IPS DF 6.9 (cell line): ENCODE results near the gene GEMIN7.

Source experiments
- DNase-seq: peaks from one replicate; pipeline ENCODE4 v3.0.0-alpha.2; 2013; ENCODE audit warnings: low read depth, low spot score
- H3K27ac ChIP-seq: one replicate; pipeline ENCODE4 v1.5.1; 2013; ENCODE audit warnings: low read length, control low read depth
- H3K27me3 ChIP-seq: 2 replicates; pipeline ENCODE4 v1.6.1; 2013; ENCODE audit warnings: mild to moderate bottlenecking, low read length; ENCODE audit not compliant: control insufficient read depth, insufficient read depth
- H3K36me3 ChIP-seq: 2 replicates; pipeline ENCODE4 v1.6.1; 2013; ENCODE audit warnings: low read length; ENCODE audit not compliant: control insufficient read depth, insufficient read depth
- H3K4me1 ChIP-seq: 2 replicates; pipeline ENCODE4 v1.6.1; 2013; ENCODE audit warnings: low read length; ENCODE audit not compliant: control insufficient read depth, insufficient read depth
- H3K4me3 ChIP-seq: 2 replicates; pipeline ENCODE4 v1.5.1; 2013; ENCODE audit warnings: mild to moderate bottlenecking, low read length
- H3K9me3 ChIP-seq: 2 replicates; pipeline ENCODE4 v1.6.1; 2013; ENCODE audit warnings: low read length, inconsistent platforms; ENCODE audit not compliant: control insufficient read depth, insufficient read depth
- WGBS: extraction: QIAGEN DNeasy Blood & Tissue Kit; methylation state at CpG from one replicate; pipeline ENCODE4 v1.1.7; 2013; ENCODE audit warnings: mixed read lengths, missing lambda C conversion rate; ENCODE audit not compliant: insufficient read length, insufficient coverage; 5-methylcytosine and 5-hydroxymethylcytosine counted together

GEMIN7 gene

DNA sequence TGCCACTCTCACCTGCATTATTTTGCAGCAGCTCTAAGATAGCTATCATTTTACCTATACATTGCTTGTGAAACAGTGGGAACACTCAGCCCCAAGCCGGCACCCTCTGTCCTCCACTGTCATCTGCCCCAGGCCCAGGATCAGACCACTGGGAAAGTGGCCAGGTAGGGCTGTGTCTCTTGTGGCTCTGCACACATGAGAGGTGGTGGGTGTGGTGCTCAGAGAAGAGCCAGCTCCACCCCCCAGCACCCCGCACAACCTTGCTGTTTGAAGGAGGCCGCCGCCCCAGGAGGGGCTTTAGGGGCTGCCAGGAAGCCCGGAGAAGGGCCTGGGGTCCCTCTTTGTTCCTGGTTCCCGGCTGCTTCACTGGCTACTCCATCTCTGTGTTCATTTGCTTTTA is 40.5 kb downstream of the GEMIN7 start:
- no CpG with 5 or more reads among the region's 6 CpGs for WGBS
- DNase-seq, result no peak
- Histone ChIP-seq H3K4me1 (no peaks in the 10 kb centered on the region; the same call in 1 of the 2 replicates), H3K9me3 (no peaks in the 10 kb centered on the region), H3K27me3 (no peaks in the 10 kb centered on the region), H3K27ac (no peak overlapping the region), H3K36me3 (no peaks in the 10 kb centered on the region), H3K4me3 (no peak overlapping the region)

- Histone ChIP-seq H3K36me3 (no peaks in the 10 kb centered on the region), H3K27me3 (no peaks in the 10 kb centered on the region), H3K4me1 (peaks cover 1% of the 10 kb centered on the region; the same call in 1 of the 2 replicates), H3K4me3 (no peak overlapping the region), H3K9me3 (no peaks in the 10 kb centered on the region), H3K27ac (no peak overlapping the region)
- no CpG with 5 or more reads among the region's 11 CpGs for WGBS
- no peak for DNase-seq
Measured at GRCh38 chr19:45121827-45122345, 42.8 kb downstream of the GEMIN7 start.

DNA sequence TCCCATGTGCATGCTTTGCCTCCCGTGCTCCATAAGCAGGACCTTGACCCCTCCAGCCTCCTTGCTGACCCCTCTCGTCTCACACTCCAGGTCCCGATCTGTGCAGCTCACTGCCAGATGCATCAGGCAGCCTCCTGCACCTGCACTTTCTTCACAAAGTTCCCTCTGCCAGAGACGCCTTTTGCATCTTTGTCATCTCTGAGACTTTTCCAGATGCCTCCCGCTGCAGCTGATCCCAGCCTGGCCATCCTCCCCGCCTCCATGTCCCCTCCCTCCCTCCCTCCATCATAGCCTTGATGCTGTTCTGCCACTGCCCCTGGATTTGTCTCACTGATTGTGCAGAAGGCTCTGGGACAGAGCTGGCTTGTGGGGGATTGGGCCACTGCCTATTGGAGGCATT is 43.8 kb downstream of the GEMIN7 start:
- H3K9me3 ChIP-seq, result no peaks in the 10 kb centered on the region
- H3K27me3 ChIP-seq, result no peaks in the 10 kb centered on the region
- H3K4me3 ChIP-seq, result no peak overlapping the region
- no peak overlapping the region for H3K27ac ChIP-seq
- H3K4me1 ChIP-seq, result peaks cover 1% of the 10 kb centered on the region; the same call in 1 of the 2 replicates
- H3K36me3 ChIP-seq, result no peaks in the 10 kb centered on the region
- no CpG with 5 or more reads among the region's 6 CpGs for WGBS
- DNase-seq, result no peak

- Histone ChIP-seq H3K9me3 (no peaks in the 10 kb centered on the region), H3K36me3 (no peaks in the 10 kb centered on the region), H3K4me3 (no peak overlapping the region), H3K27ac (no peak overlapping the region), H3K4me1 (peaks cover 1% of the 10 kb centered on the region; the same call in 1 of the 2 replicates), H3K27me3 (no peaks in the 10 kb centered on the region)
- no peak for DNase-seq
- WGBS, result no CpG with 5 or more reads among the region's 9 CpGs
Measured at GRCh38 chr19:45123440-45123850, 44.4 kb downstream of the GEMIN7 start.

DNA sequence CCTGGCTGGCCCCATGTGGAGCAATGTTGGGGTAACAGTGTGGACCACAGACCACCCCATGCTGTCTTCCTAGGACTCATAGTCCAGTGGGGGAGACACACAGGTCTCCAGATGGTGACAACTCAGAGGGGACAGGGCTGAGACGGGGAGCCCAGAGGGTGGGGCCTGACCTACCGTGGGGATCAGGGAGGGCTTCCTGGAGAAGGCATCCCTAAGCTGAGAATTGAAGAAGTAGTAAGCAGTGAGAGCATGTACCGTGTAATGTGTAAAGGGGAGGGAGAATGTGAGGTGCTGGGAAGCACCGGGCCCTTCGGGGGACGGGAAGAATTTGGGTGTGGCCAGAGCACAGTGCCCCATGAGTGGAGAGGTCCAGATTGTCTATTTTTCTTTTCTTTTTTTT is 45.0 kb downstream of the GEMIN7 start:
- WGBS, result no CpG with 5 or more reads among the region's 6 CpGs
- H3K4me1 ChIP-seq, result peaks cover 1% of the 10 kb centered on the region; the same call in 1 of the 2 replicates
- DNase-seq, result no peak
- H3K4me3 ChIP-seq, result no peak overlapping the region
- no peak overlapping the region for H3K27ac ChIP-seq
- no peaks in the 10 kb centered on the region for H3K36me3 ChIP-seq
- H3K9me3 ChIP-seq, result no peaks in the 10 kb centered on the region
- no peaks in the 10 kb centered on the region for H3K27me3 ChIP-seq

GRCh38 chr19:45125360-45125759 is 46.3 kb downstream of the GEMIN7 start:
- no peak overlapping the region for H3K27ac ChIP-seq
- no peaks in the 10 kb centered on the region for H3K9me3 ChIP-seq
- H3K4me1 ChIP-seq, result peaks cover 3% of the 10 kb centered on the region; the same call in 1 of the 2 replicates
- H3K36me3 ChIP-seq, result no peaks in the 10 kb centered on the region
- no peak overlapping the region for H3K4me3 ChIP-seq
- no CpG with 5 or more reads among the region's 9 CpGs for WGBS
- no peak for DNase-seq
- H3K27me3 ChIP-seq, result no peaks in the 10 kb centered on the region

- no peaks in the 10 kb centered on the region for H3K27me3 ChIP-seq
- no peaks in the 10 kb centered on the region for H3K36me3 ChIP-seq
- no CpG with 5 or more reads among the region's 12 CpGs for WGBS
Measured at GRCh38 chr19:45125975-45126493, 47.0 kb downstream of the GEMIN7 start.

DNA sequence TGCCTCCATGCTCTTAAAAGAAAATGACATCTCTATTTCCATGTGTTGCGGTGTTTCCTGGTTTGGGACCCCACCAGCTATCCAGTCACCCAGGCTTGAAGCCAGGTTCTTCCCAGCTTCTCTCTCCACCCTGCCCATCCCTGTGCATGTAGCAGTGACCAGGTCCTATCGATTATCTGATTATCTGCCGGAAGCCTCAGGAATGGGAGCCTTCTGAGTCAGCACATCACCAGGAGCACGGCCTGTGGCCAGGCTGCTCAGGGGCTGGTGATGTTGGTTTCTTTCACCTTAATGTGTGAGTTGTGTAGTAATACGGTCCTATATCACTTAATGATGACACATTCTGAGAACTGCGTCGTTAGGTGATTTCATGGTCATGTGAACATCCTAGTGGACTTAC is 47.6 kb downstream of the GEMIN7 start:
- no peak for DNase-seq
- Histone ChIP-seq H3K27ac (no peak overlapping the region), H3K9me3 (no peaks in the 10 kb centered on the region), H3K36me3 (no peaks in the 10 kb centered on the region), H3K4me3 (no peak overlapping the region), H3K4me1 (peaks cover 6% of the 10 kb centered on the region), H3K27me3 (no peaks in the 10 kb centered on the region)
- no CpG with 5 or more reads among the region's 7 CpGs for WGBS

More at GRCh38 chr19:45125975-45126493, 47.0 kb downstream of the GEMIN7 start:
- peaks cover 6% of the 10 kb centered on the region for H3K4me1 ChIP-seq
- peak; percentile 57 for DNase-seq
- H3K4me3 ChIP-seq, result no peak overlapping the region
- H3K9me3 ChIP-seq, result no peaks in the 10 kb centered on the region
- H3K27ac ChIP-seq, result no peak overlapping the region

GRCh38 chr19:45128146-45128545 is 49.1 kb downstream of the GEMIN7 start:
- no CpG with 5 or more reads among the region's 5 CpGs for WGBS
- DNase-seq, result no peak

GRCh38 chr19:45128806-45129205 is 49.7 kb downstream of the GEMIN7 start:
- Histone ChIP-seq H3K36me3 (no peaks in the 10 kb centered on the region), H3K27me3 (no peaks in the 10 kb centered on the region), H3K4me1 (peaks cover 6% of the 10 kb centered on the region), H3K4me3 (no peak overlapping the region), H3K27ac (no peak overlapping the region), H3K9me3 (no peaks in the 10 kb centered on the region)
- WGBS, result no CpG with 5 or more reads among the region's 5 CpGs
- DNase-seq, result no peak

More at GRCh38 chr19:45128146-45128545, 49.1 kb downstream of the GEMIN7 start:
- H3K36me3 ChIP-seq, result no peaks in the 10 kb centered on the region
- H3K4me1 ChIP-seq, result peaks cover 6% of the 10 kb centered on the region
- H3K4me3 ChIP-seq, result no peak overlapping the region
- no peaks in the 10 kb centered on the region for H3K9me3 ChIP-seq
- no peaks in the 10 kb centered on the region for H3K27me3 ChIP-seq
- H3K27ac ChIP-seq, result no peak overlapping the region

DNA sequence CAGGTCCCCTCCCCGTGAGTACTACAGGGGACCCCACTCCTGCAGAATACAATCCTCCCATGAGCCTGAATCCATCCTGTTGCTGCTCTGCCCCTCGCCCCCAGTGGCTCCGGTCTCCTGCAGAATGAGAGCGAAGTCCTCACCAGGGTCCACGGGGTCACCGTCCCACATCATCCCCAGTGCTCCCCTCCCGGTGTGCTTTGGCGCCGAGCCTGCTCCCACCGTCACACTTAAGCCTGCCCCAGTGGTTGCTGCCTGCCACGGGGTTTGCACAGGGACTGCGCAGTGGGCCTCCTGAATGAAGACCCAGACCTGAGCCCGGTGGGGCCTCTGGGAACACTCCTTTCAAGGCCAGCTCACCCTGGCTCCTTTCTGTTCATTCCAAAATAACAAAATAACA is 51.2 kb downstream of the GEMIN7 start:
- no peak for DNase-seq
- peaks cover 6% of the 10 kb centered on the region for H3K4me1 ChIP-seq
- no peaks in the 10 kb centered on the region for H3K36me3 ChIP-seq
- H3K27me3 ChIP-seq, result no peaks in the 10 kb centered on the region
- no peak overlapping the region for H3K27ac ChIP-seq
- no peak overlapping the region for H3K4me3 ChIP-seq
- H3K9me3 ChIP-seq, result no peaks in the 10 kb centered on the region
- WGBS, result no CpG with 5 or more reads among the region's 13 CpGs
